OCI-LY3 (cell line): Measurements from ENCODE around the gene TSPEAR.

ENCODE experiments used
- CTCF ChIP-seq: fragments of 200-600, 300-600 bp; sonication (generic); IDR thresholded peaks from 2 replicates; pipeline ENCODE4 v1.5.1; 2014; ENCODE audit warnings: antibody characterized with exemption, low read length, low read depth
- EZH2phosphoT487 ChIP-seq: fragments of 200-600 bp; shearing (Covaris generic); IDR thresholded peaks from 2 replicates; pipeline ENCODE4 v1.6.1; 2018; ENCODE audit warnings: antibody characterized with exemption, mixed run types, low read depth

DNA sequence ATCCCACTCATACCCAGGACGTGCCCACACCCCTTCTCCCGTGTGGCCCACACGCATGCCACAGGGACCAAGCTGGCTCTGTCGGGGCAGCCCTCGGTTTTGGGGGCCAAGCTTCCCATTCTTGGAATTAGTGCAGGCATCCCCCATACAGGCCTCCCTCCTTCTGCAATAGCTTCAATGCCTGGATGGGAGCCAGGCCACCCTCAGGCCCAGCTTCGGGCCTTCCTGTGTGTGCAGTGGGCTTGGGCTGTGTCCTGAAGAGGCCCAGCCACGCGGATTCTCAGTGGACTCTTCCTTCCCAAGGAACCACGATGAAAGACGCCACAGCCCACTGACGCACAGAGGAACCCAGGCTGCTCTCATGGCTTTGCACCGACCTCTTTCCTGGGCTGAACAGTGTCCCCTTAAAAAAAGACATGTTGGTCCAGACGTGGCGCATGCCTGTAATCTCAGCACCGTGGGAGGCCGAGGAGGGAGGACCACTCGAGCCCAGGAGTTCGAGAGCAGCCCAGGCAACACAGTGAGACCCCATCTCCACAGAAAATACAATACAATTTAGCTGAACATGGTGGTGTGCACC is 61.8 kb downstream of the TSPEAR start:
- TF ChIP-seq CTCF (no peak), EZH2phosphoT487 (no peak)
